ENCODE measurements around the gene ARHGEF1. TPM values are rescaled to one million over a fixed set of nuclear protein-coding genes. Genes with fewer than 3 reads are reported as not detected.

ARHGEF1 gene
- total and polyA plus RNA-seq, 3 donors from 2014 or later = 33.2 to 56.3 (median 51.2) TPM

- Histone ChIP-seq H3K4me3 (no peak overlapping the region), H3K9me3 (no peaks in the 10 kb centered on the region), H3K36me3 (ENCODE audit: low read depth, missing control alignments) (no peaks in the 10 kb centered on the region), H3K27ac (no peak overlapping the region), H3K4me1 (no peaks in the 10 kb centered on the region), H3K27me3 (no peaks in the 10 kb centered on the region)
- WGBS, 2 donors = 34 to 37% methylated on average over 22 to 26 of the region's 26 CpGs
- intact Hi-C loops (cut with DNase I; ENCODE audit: low total_unique reads) = no loop called here
- DNase-seq = no peak
- TF ChIP-seq POLR2A (IDR thresholded peaks at IDR 0.05) = no peak
- no peak for TF ChIP-seq CTCF (IDR thresholded peaks at IDR 0.05)
Measured at GRCh38 chr19:41920882-41921576, 38.0 kb downstream of the ARHGEF1 start.

GRCh38 chr19:41921577-41922576, 38.9 kb downstream of the ARHGEF1 start:
- WGBS, 2 donors = 43 to 48% methylated on average over 22 of the region's 22 CpGs
- intact Hi-C loops (cut with DNase I; ENCODE audit: low total_unique reads) = no loop called here

DNA sequence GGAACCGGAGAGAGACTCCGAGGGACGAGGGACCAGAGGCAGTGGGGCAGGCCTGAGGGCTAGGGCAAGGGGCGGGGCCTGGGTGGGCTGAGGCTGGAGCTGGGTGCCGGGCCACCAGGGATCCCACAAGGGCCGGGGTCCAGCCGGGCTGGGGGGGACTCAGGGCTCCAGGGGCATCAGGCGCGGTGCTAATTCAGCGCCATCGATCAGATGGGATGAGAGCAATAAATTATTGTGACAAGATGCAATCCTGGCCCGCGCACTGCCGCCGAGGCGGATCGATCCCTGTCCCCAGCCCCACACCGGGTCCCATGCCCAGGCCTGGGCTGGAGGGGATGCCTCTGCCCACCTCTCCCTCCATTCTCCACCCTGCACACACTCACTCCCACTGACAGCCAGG, 39.6 kb downstream of the ARHGEF1 start:
- DNase-seq = no peak
- H3K27ac ChIP-seq = no peak overlapping the region
- intact Hi-C loops (cut with DNase I; ENCODE audit: low total_unique reads) = no loop called here
- no peaks in the 10 kb centered on the region for H3K27me3 ChIP-seq
- no peaks in the 10 kb centered on the region for H3K9me3 ChIP-seq
- no peaks in the 10 kb centered on the region for H3K36me3 ChIP-seq (ENCODE audit: low read depth, missing control alignments)
- H3K4me3 ChIP-seq = no peak overlapping the region
- TF ChIP-seq POLR2A (IDR thresholded peaks at IDR 0.05) = no peak
- no peak for TF ChIP-seq CTCF (IDR thresholded peaks at IDR 0.05)
- H3K4me1 ChIP-seq = no peaks in the 10 kb centered on the region
- WGBS, 2 donors = 34 to 44% methylated on average over 11 to 18 of the region's 18 CpGs

More at GRCh38 chr19:41921577-41922576, 38.9 kb downstream of the ARHGEF1 start:
- Histone ChIP-seq H3K36me3 (ENCODE audit: low read depth, missing control alignments) (no peaks in the 10 kb centered on the region), H3K4me1 (no peaks in the 10 kb centered on the region), H3K27ac (no peak overlapping the region), H3K9me3 (no peaks in the 10 kb centered on the region), H3K4me3 (no peak overlapping the region), H3K27me3 (no peaks in the 10 kb centered on the region)
- no peak for DNase-seq
- TF ChIP-seq CTCF (IDR thresholded peaks at IDR 0.05) (no peak), POLR2A (IDR thresholded peaks at IDR 0.05) (no peak)

DNA sequence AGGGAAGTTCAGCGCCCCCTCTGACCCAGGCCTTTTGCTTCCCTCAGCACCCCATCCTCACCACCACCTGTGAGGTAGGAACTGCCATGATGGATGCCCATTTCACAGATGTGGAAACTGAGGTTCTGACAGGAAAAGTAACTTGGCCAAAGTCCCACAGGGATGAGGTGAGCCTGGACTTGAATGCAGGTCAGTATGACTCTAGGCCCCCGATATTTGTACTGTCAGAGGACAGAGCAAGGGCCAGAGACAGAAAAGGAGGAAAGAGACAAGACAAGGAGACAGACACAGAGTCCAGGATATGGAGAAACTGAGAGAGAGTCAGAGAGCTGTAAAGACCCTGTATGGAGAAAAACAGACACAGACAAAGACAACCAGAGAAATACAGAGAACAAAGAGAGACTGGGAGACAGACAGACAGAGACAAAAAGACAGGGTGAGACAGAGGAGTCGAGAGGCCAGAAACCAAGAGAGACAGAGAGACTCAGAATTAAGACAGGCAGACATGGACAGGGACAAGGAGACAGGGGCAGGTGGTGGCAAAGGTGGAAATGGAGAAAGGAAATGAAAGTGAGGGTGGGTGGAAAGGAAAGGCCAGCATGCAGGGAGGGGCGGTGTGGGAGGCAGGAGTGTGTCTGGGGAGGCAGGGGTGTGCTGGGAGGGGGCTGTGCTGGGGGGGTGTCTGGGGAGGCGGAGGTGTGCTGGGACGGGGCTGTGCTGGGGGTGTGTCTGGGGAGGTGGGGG, 40.2 kb downstream of the ARHGEF1 start:
- Histone ChIP-seq H3K4me3 (no peak overlapping the region), H3K4me1 (peaks cover 5% of the 10 kb centered on the region), H3K27ac (no peak overlapping the region), H3K27me3 (peaks cover 4% of the 10 kb centered on the region), H3K36me3 (ENCODE audit: low read depth, missing control alignments) (no peaks in the 10 kb centered on the region), H3K9me3 (no peaks in the 10 kb centered on the region)
- WGBS, 2 donors = 42 to 57% methylated on average over 4 of the region's 6 CpGs
- TF ChIP-seq CTCF (IDR thresholded peaks at IDR 0.05) = no peak
- DNase-seq = no peak
- intact Hi-C loops (cut with DNase I; ENCODE audit: low total_unique reads) = no loop called here

Measured in testis (tissue), 3 donors.